Measurements from ENCODE around the gene FAM241B. TPM values are rescaled to one million over a fixed set of nuclear protein-coding genes. Genes with fewer than 3 reads are reported as not detected.

FAM241B gene
- total and polyA plus RNA-seq, 4 experiments from 2014 or later: 9.4 to 24.9 (median 14.0) TPM

GRCh38 chr10:69633673-69634635 lies 3.9 kb downstream of the FAM241B start:
- intact Hi-C loops (cut with micrococcal nuclease): loop anchor here (10.0 kb wide), 2 partner anchors 59 to 281 kb away; partner anchors contain the start of gene NEUROG3
- H3K4me1 ChIP-seq (ENCODE audit: insufficient read depth, low read length): peaks cover 22% of the 10 kb centered on the region
- POLR2A ChIA-PET (ENCODE audit: partially characterized antibody): no interaction called here
- H3K9me3 ChIP-seq (ENCODE audit: control insufficient read depth in 1 of 2, low read length in 2 of 2): no peaks in the 10 kb centered on the region
- no peak for DNase-seq
- Mint-ChIP-seq H3K36me3 (peaks cover 10 to 12% of the 10 kb centered on the region in 2 donors), H3K4me3 (no peak overlapping the region), H3K27ac (peak overlapping the region in 3 of 7 donors; percentile 16 to 59 (median 24)), H3K27me3 (no peaks in the 10 kb centered on the region), H3K4me1 (peaks cover 11 to 26% (median 16%) of the 10 kb centered on the region in 4 donors), H3K9me3 (peaks cover 0 to 2% (median 0%) of the 10 kb centered on the region in 8 donors)
- H3K4me3 ChIP-seq (ENCODE audit: low read length in 2 of 2): no peak overlapping the region
- CTCF ChIA-PET (ENCODE audit: partially characterized antibody): interaction anchor here (1.2 to 11.9 kb wide), 5 partner anchors 8 to 118 kb away, joined by 3 to 338 read pairs (median 32); partner anchors contain the start of gene FAM241B
- H3K36me3 ChIP-seq (ENCODE audit: insufficient read depth, low read length): peaks cover 8% of the 10 kb centered on the region
- no peak overlapping the region for H3K27ac ChIP-seq (ENCODE audit: low read depth, low read length)
- H3K27me3 ChIP-seq (ENCODE audit: insufficient read depth, low read length): no peaks in the 10 kb centered on the region

- H3K27ac ChIP-seq (ENCODE audit: low read depth, low read length): no peak overlapping the region
- H3K4me1 ChIP-seq (ENCODE audit: insufficient read depth, low read length): peaks cover 15% of the 10 kb centered on the region
- no peaks in the 10 kb centered on the region for H3K27me3 Mint-ChIP-seq
- POLR2A ChIA-PET (ENCODE audit: partially characterized antibody): no interaction called here
- H3K4me3 Mint-ChIP-seq: no peak overlapping the region
- peaks cover 0 to 2% (median 0%) of the 10 kb centered on the region in 8 donors for H3K9me3 Mint-ChIP-seq
- H3K9me3 ChIP-seq (ENCODE audit: control insufficient read depth in 1 of 2, low read length in 2 of 2): no peaks in the 10 kb centered on the region
- peak overlapping the region in 3 of 7 donors; percentile 13 to 42 (median 24) for H3K27ac Mint-ChIP-seq
- peaks cover 10 to 12% of the 10 kb centered on the region in 2 donors for H3K36me3 Mint-ChIP-seq
- H3K4me1 Mint-ChIP-seq: peaks cover 9 to 20% (median 14%) of the 10 kb centered on the region in 4 donors
- peaks cover 8% of the 10 kb centered on the region for H3K36me3 ChIP-seq (ENCODE audit: insufficient read depth, low read length)
- H3K4me3 ChIP-seq (ENCODE audit: low read length in 2 of 2): no peak overlapping the region
- DNase-seq: no peak
- intact Hi-C loops (cut with micrococcal nuclease): loop anchor here (5.0 to 10.0 kb wide), 4 partner anchors 60 to 398 kb away; partner anchors contain the start of gene NEUROG3
- H3K27me3 ChIP-seq (ENCODE audit: insufficient read depth, low read length): no peaks in the 10 kb centered on the region
- CTCF ChIA-PET (ENCODE audit: partially characterized antibody): interaction anchor here (1.0 to 11.9 kb wide), 7 partner anchors 9 to 126 kb away, joined by 3 to 338 read pairs (median 4); partner anchors contain the start of gene FAM241B
These were observed 4.8 kb downstream of the FAM241B start for GRCh38 chr10:69634759-69635425.

GRCh38 chr10:69635428-69636272 lies 5.6 kb downstream of the FAM241B start:
- intact Hi-C loops (cut with micrococcal nuclease): loop anchor here (5.0 to 10.0 kb wide), 4 partner anchors 61 to 398 kb away; partner anchors contain the start of gene NEUROG3
- no peak overlapping the region for H3K4me3 ChIP-seq (ENCODE audit: low read length in 2 of 2)
- ChIA-PET CTCF (ENCODE audit: partially characterized antibody) (interaction anchor here (1.0 to 11.9 kb wide), 11 partner anchors 9 to 228 kb away, joined by 3 to 338 read pairs (median 7); partner anchors contain the start of gene FAM241B), POLR2A (ENCODE audit: partially characterized antibody) (no interaction called here)
- H3K9me3 ChIP-seq (ENCODE audit: control insufficient read depth in 1 of 2, low read length in 2 of 2): no peaks in the 10 kb centered on the region
- Mint-ChIP-seq H3K36me3 (peaks cover 10 to 12% of the 10 kb centered on the region in 2 donors), H3K4me3 (no peak overlapping the region), H3K27ac (peak overlapping the region in 4 of 7 donors; percentile 13 to 30 (median 20)), H3K27me3 (no peaks in the 10 kb centered on the region), H3K4me1 (peaks cover 9 to 18% (median 14%) of the 10 kb centered on the region in 4 donors), H3K9me3 (peaks cover 0 to 2% (median 0%) of the 10 kb centered on the region in 8 donors)
- H3K4me1 ChIP-seq (ENCODE audit: insufficient read depth, low read length): peaks cover 12% of the 10 kb centered on the region
- no peaks in the 10 kb centered on the region for H3K27me3 ChIP-seq (ENCODE audit: insufficient read depth, low read length)
- H3K36me3 ChIP-seq (ENCODE audit: insufficient read depth, low read length): peaks cover 8% of the 10 kb centered on the region
- DNase-seq: no peak
- no peak overlapping the region for H3K27ac ChIP-seq (ENCODE audit: low read depth, low read length)

- Histone ChIP-seq H3K36me3 (ENCODE audit: insufficient read depth, low read length) (peaks cover 8% of the 10 kb centered on the region), H3K9me3 (ENCODE audit: control insufficient read depth in 1 of 2, low read length in 2 of 2) (no peaks in the 10 kb centered on the region), H3K4me1 (ENCODE audit: insufficient read depth, low read length) (peaks cover 7% of the 10 kb centered on the region), H3K27me3 (ENCODE audit: insufficient read depth, low read length) (no peaks in the 10 kb centered on the region), H3K4me3 (ENCODE audit: low read length in 2 of 2) (no peak overlapping the region), H3K27ac (ENCODE audit: low read depth, low read length) (no peak overlapping the region)
- ChIA-PET POLR2A (ENCODE audit: partially characterized antibody) (interaction anchor here (1.9 kb wide), 1 partner anchor 121 kb away, joined by 10 read pairs; no protein-coding TSS in a partner anchor), CTCF (ENCODE audit: partially characterized antibody) (interaction anchor here (1.1 to 11.9 kb wide), 17 partner anchors 10 to 317 kb away, joined by 3 to 338 read pairs (median 7); partner anchors contain the start of gene FAM241B)
- peaks cover 10 to 12% of the 10 kb centered on the region in 2 donors for H3K36me3 Mint-ChIP-seq
- no peak overlapping the region for H3K27ac Mint-ChIP-seq
- peaks cover 0 to 2% (median 0%) of the 10 kb centered on the region in 8 donors for H3K9me3 Mint-ChIP-seq
- peaks cover 4 to 12% (median 10%) of the 10 kb centered on the region in 4 donors for H3K4me1 Mint-ChIP-seq
- intact Hi-C loops (cut with micrococcal nuclease): loop anchor here (5.0 to 10.0 kb wide), 4 partner anchors 61 to 399 kb away; partner anchors contain the start of gene NEUROG3
- no peak for DNase-seq
- no peaks in the 10 kb centered on the region for H3K27me3 Mint-ChIP-seq
- no peak overlapping the region for H3K4me3 Mint-ChIP-seq
These were observed 6.2 kb downstream of the FAM241B start for GRCh38 chr10:69636273-69636575.

- peak in 3 of 5 donors; percentile 26 to 36 (median 30) for DNase-seq
- CTCF ChIA-PET (ENCODE audit: partially characterized antibody): interaction anchor here (0.9 to 11.9 kb wide), 23 partner anchors 10 to 318 kb away, joined by 3 to 338 read pairs (median 7); partner anchors contain the start of gene FAM241B
- peaks cover 10 to 12% of the 10 kb centered on the region in 2 donors for H3K36me3 Mint-ChIP-seq
- intact Hi-C loops (cut with micrococcal nuclease): loop anchor here (5.0 to 10.0 kb wide), 4 partner anchors 62 to 400 kb away; partner anchors contain the start of gene NEUROG3
- H3K9me3 Mint-ChIP-seq: peaks cover 0 to 2% (median 0%) of the 10 kb centered on the region in 8 donors
- Histone ChIP-seq H3K27ac (ENCODE audit: low read depth, low read length) (no peak overlapping the region), H3K9me3 (ENCODE audit: control insufficient read depth in 1 of 2, low read length in 2 of 2) (no peaks in the 10 kb centered on the region), H3K36me3 (ENCODE audit: insufficient read depth, low read length) (peaks cover 8% of the 10 kb centered on the region), H3K4me1 (ENCODE audit: insufficient read depth, low read length) (no peaks in the 10 kb centered on the region), H3K27me3 (ENCODE audit: insufficient read depth, low read length) (no peaks in the 10 kb centered on the region), H3K4me3 (ENCODE audit: low read length in 2 of 2) (no peak overlapping the region)
- peaks cover 2 to 5% (median 4%) of the 10 kb centered on the region in 4 donors for H3K4me1 Mint-ChIP-seq
- POLR2A ChIA-PET (ENCODE audit: partially characterized antibody): interaction anchor here (1.9 kb wide), 1 partner anchor 121 kb away, joined by 10 read pairs; no protein-coding TSS in a partner anchor
- no peaks in the 10 kb centered on the region for H3K27me3 Mint-ChIP-seq
- H3K27ac Mint-ChIP-seq: no peak overlapping the region
- H3K4me3 Mint-ChIP-seq: no peak overlapping the region
These were observed 6.9 kb downstream of the FAM241B start for GRCh38 chr10:69636626-69637605.

Measured in CD4-positive, alpha-beta memory T cell (primary cell).